Measurements from ENCODE around the gene GRK3. TPM values are rescaled to one million over a fixed set of nuclear protein-coding genes. Genes with fewer than 3 reads are reported as not detected.
A peak's percentile ranks its signal among the peaks of the same experiment; 100 is the strongest.

Gene GRK3
- total and polyA plus RNA-seq, 8 donors: 18.4 to 33.9 (median 23.8) TPM

DNA sequence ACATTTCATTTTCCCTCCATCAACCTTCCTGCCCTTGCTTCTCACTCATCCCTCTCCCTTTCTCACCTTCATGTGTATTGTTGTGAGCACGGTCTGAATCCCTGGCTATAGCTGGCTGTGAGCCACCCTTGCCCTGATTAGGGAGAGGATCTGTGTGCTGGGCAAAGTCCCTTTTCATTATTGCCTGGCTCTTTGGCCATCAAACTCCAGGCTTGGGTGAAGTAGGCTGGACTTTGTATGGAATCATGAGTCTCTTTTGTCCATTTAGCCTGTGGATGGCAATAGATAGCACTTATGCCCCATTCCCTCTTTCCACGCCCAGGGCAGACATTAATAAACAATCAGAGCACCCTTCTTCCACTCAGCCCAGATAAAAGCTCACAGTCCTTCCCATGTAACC is 184.2 kb downstream of the GRK3 start:
- no peak for ATAC-seq
- H3K27ac ChIP-seq: no peak overlapping the region
- TF ChIP-seq, protein P1, sequence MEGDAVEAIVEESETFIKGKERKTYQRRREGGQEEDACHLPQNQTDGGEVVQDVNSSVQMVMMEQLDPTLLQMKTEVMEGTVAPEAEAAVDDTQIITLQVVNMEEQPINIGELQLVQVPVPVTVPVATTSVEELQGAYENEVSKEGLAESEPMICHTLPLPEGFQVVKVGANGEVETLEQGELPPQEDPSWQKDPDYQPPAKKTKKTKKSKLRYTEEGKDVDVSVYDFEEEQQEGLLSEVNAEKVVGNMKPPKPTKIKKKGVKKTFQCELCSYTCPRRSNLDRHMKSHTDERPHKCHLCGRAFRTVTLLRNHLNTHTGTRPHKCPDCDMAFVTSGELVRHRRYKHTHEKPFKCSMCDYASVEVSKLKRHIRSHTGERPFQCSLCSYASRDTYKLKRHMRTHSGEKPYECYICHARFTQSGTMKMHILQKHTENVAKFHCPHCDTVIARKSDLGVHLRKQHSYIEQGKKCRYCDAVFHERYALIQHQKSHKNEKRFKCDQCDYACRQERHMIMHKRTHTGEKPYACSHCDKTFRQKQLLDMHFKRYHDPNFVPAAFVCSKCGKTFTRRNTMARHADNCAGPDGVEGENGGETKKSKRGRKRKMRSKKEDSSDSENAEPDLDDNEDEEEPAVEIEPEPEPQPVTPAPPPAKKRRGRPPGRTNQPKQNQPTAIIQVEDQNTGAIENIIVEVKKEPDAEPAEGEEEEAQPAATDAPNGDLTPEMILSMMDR (IDR thresholded peaks at IDR 0.05): no peak

DNA sequence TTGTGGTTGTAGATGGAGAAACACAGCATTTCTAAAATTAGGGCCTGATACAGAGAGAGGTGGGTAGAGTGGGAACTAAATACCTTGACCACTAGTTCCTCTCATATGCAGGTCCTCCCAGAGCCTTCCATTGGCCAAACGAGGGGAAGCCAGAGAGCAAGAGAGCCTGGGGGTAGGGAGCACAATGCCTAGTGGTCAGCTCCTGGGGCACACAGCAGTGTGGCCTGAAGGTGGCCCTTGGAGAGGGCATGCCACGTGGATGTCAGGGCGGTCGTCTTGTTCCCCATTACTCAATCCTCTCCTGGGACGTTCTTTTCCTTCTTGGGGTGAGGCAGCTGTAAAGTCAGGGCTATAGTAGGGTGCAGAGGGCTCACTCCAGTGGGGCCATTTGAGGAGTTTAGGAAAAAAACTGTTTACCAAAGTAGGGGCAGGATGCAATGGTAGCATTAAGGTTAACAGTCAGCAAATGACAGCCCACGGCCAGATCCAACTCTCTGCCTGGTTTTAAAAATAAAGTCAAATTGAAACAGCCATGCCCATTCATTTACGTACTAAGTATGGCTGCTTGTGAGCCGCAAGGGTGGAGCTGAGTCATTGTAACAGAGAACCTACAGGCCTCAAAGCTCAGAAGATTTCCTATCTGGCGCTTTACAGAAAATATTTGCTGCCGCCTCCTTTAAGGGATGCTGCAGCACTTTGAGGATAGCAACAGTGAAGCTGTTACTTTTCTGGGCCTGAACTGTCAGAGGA is 185.1 kb downstream of the GRK3 start:
- ATAC-seq (no peak), DNase-seq (no peak)
- Histone ChIP-seq H3K4me3 (no peak overlapping the region), H3K27me3 (peaks cover 0 to 11% of the 10 kb centered on the region in 2 donors), H3K4me1 (no peaks in the 10 kb centered on the region), H3K9me3 (no peaks in the 10 kb centered on the region), H3K27ac (no peak overlapping the region), H3K36me3 (no peaks in the 10 kb centered on the region)
- TF ChIP-seq, protein P1 (IDR thresholded peaks at IDR 0.05): no peak
- intact Hi-C loops (cut with DNase I): no loop called here

More for the DNA sequence above, 184.2 kb downstream of the GRK3 start:
- intact Hi-C loops (cut with DNase I): no loop called here
- peaks cover 0 to 10% of the 10 kb centered on the region in 2 donors for H3K27me3 ChIP-seq
- H3K9me3 ChIP-seq: no peaks in the 10 kb centered on the region
- H3K4me1 ChIP-seq: no peaks in the 10 kb centered on the region
- no peak overlapping the region for H3K4me3 ChIP-seq
- no peaks in the 10 kb centered on the region for H3K36me3 ChIP-seq
- DNase-seq: no peak

DNA sequence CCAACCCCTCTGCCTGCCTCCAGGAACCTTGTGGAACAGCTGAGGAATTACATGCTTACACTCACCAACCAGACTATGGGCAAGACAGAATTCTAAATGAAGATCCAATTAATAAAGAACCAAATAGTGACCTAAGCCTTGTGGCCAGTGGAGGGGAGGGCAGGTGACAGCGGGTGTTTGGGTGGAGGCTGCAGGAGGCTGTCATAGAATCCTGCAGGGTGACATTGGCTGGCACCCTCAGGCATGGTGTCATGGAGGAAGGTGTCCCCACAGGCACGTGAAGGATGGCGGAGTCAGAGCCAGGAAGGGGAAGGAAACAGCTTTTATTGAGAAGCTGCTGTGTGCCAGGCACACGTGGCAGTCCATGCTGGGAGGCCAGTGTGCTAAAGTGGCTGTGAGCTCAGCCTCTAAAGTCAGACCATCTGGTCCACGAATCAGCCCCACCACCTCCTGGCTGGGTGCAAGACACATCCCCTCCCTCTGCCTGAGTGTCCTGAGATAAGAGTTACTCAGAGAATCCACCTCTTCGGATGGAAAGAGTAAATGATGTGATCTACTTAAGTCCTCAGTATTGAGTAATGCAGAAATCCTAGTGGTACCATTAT is 186.2 kb downstream of the GRK3 start:
- TF ChIP-seq, protein P1 (IDR thresholded peaks at IDR 0.05): no peak
- no peak overlapping the region for H3K4me3 ChIP-seq

GRCh38 chr22:25751174-25751581 is 186.7 kb downstream of the GRK3 start:
- H3K36me3 ChIP-seq: no peaks in the 10 kb centered on the region
- H3K27me3 ChIP-seq: peaks cover 0 to 12% of the 10 kb centered on the region in 2 donors
- ATAC-seq: no peak
- no peaks in the 10 kb centered on the region for H3K4me1 ChIP-seq
- DNase-seq: no peak
- intact Hi-C loops (cut with DNase I): no loop called here
- TF ChIP-seq, protein P1 (IDR thresholded peaks at IDR 0.05): no peak
- H3K27ac ChIP-seq: no peak overlapping the region
- no peak overlapping the region for H3K4me3 ChIP-seq
- no peaks in the 10 kb centered on the region for H3K9me3 ChIP-seq

More for the DNA sequence above, 186.2 kb downstream of the GRK3 start:
- ATAC-seq (no peak), DNase-seq (no peak)
- H3K27me3 ChIP-seq: peaks cover 0 to 12% of the 10 kb centered on the region in 2 donors
- H3K4me1 ChIP-seq: no peaks in the 10 kb centered on the region
- no peaks in the 10 kb centered on the region for H3K9me3 ChIP-seq
- intact Hi-C loops (cut with DNase I): no loop called here
- H3K27ac ChIP-seq: no peak overlapping the region
- no peaks in the 10 kb centered on the region for H3K36me3 ChIP-seq

DNA sequence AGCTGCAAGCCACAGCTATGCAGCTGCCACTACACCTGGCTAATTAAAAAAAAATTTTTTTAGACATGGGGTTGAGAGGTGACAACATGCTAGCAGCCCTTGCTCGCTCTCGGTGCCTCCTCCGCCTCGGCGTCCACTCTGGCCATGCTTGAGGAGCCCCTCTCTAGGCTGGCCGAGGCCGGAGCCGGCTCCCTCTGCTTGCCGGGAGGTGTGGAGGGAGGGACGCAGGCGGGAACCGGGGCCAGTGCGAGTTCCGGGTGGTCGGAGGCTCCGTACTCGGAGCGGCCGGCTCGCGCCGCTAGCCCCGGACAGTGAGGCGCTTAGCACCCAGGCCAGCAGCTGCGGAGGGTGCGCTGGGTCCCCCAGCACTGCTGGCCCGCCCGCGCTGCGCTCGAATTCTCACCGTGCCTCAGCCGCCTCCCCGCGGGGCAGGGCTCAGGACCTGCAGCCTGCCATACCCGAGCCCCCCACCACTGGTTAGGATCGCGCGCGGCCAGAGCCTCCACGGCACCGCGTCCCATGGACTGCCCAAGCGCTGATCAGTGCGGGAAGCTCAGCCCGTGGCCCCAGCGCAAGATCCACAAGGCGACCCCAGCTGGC is 188.2 kb downstream of the GRK3 start:
- no peak for ATAC-seq
- peak in 1 of 4 donors; percentile 76 for DNase-seq
- Histone ChIP-seq H3K27ac (no peak overlapping the region), H3K4me3 (no peak overlapping the region), H3K4me1 (no peaks in the 10 kb centered on the region), H3K9me3 (no peaks in the 10 kb centered on the region), H3K36me3 (no peaks in the 10 kb centered on the region), H3K27me3 (peaks cover 0 to 12% of the 10 kb centered on the region in 2 donors)
- intact Hi-C loops (cut with DNase I): no loop called here
- TF ChIP-seq, protein P1 (IDR thresholded peaks at IDR 0.05): no peak
